HCT116 (cell line): ENCODE results near the gene CD68. TPM values are rescaled to one million over a fixed set of nuclear protein-coding genes. Genes with fewer than 3 reads are reported as not detected.

Experiments used
- ATAC-seq: fragments of 200-7000 bp; cut with Tn5 transposase; 2 replicates; pipeline ENCODE4 v1.9.1; 2020; ENCODE audit warnings: mild to moderate bottlenecking, moderate library complexity
- BruUV-seq: library from RNA; stranded (reverse); fragments of 400-500 nt; replicated peaks from 2 replicates; lab custom pipeline; 2021; lab: Mats Ljungman, UMichigan
- CTCF ChIA-PET: fragments of 300-600 bp; sonication (Branson Sonifier 250); formaldehyde crosslinking; loops from one replicate; lab custom pipeline; 2021; ENCODE audit warnings: antibody characterized with exemption; lab: Charles Lee
- POLR2A ChIA-PET: fragments of 300-600, 350-600 bp; sonication (Branson Sonifier 250); formaldehyde crosslinking; loops from one replicate; lab custom pipeline; 2021; ENCODE audit warnings: antibody characterized with exemption; lab: Charles Lee
- RAD21 ChIA-PET, 2 experiments: fragments of 300-600 bp; sonication (Branson Sonifier 250); formaldehyde crosslinking; loops; one replicate each; lab custom pipeline; 2023; ENCODE audit warnings: low total read pairs in 2 of 2; ENCODE audit not compliant: uncharacterized antibody in 2 of 2, unreplicated experiment in 2 of 2, low non-redundant PET in 1 of 2; lab: Charles Lee
- DNase-seq: peaks from one replicate; pipeline ENCODE4 v3.0.0-alpha.2; 2010; ENCODE audit warnings: low read depth, low spot score
- H2AFZ ChIP-seq: fragments of 200-600 bp; shearing (Covaris generic), sonication (generic); 2 replicates; pipeline ENCODE4 v1.6.1; 2017; ENCODE audit warnings: low read depth, mixed run types, mixed read lengths, antibody characterized with exemption, low read length; ENCODE audit not compliant: poor library complexity, severe bottlenecking
- H3K27ac ChIP-seq: 2 replicates; pipeline ENCODE4 v1.5.1; 2012; ENCODE audit warnings: low read depth, low read length
- H3K27me3 ChIP-seq: fragments of 200-600 bp; sonication (generic); 2 replicates; pipeline ENCODE4 v1.6.1; 2016; ENCODE audit warnings: mixed run types, low read length, mixed read lengths; ENCODE audit not compliant: insufficient read depth
- H3K36me3 ChIP-seq, 2 experiments: fragments of 200-500 bp in 1 of 2; fragments of 200-600 bp in 1 of 2; sonication (Bioruptor generic) in 1 of 2; sonication (generic) in 1 of 2; 2 replicates each; pipeline versions ENCODE4 v1.5.1 to v1.6.1; 2014 to 2016; ENCODE audit warnings: low read length in 2 of 2, inconsistent platforms in 1 of 2, mixed read lengths in 1 of 2, mixed run types in 1 of 2; ENCODE audit not compliant: insufficient read depth in 2 of 2, control insufficient read depth in 1 of 2
- H3K4me1 ChIP-seq, 2 experiments: fragments of 200-600 bp in 1 of 2; sonication (generic) in 1 of 2; 2 replicates each; pipeline versions ENCODE4 v1.5.1 to v1.6.1; 2012 to 2017; ENCODE audit warnings: low read length in 2 of 2, inconsistent platforms in 1 of 2, mild to moderate bottlenecking in 1 of 2, mixed read lengths in 1 of 2, mixed run types in 1 of 2, moderate library complexity in 1 of 2; ENCODE audit not compliant: insufficient read depth in 2 of 2, control insufficient read depth in 1 of 2
- H3K4me2 ChIP-seq: fragments of 200-600 bp; sonication (generic); 2 replicates; pipeline ENCODE4 v1.6.1; 2017; ENCODE audit warnings: mixed run types, low read length, mixed read lengths
- H3K4me3 ChIP-seq, 2 experiments: fragments of 200-600 bp in 1 of 2; sonication (generic) in 1 of 2; replicated peaks in 1 of 2; 2 replicates each; pipeline ENCODE4 v1.5.1; 2011 to 2016; ENCODE audit warnings: low read length in 2 of 2, control low read depth in 1 of 2, low read depth in 1 of 2, mild to moderate bottlenecking in 1 of 2, mixed read lengths in 1 of 2, mixed run types in 1 of 2
- H3K79me2 ChIP-seq: fragments of 200-600 bp; sonication (generic); 2 replicates; pipeline ENCODE4 v1.6.1; 2017; ENCODE audit warnings: mild to moderate bottlenecking, mixed run types, low read length, moderate library complexity, mixed read lengths; ENCODE audit not compliant: insufficient read depth
- H3K9ac ChIP-seq: fragments of 200-600 bp; sonication (generic); 2 replicates; pipeline ENCODE4 v1.6.1; 2016; ENCODE audit warnings: low read length, mixed read lengths
- H3K9me2 ChIP-seq: fragments of 200-600 bp; sonication (generic), shearing (Covaris generic); 2 replicates; pipeline ENCODE4 v1.6.1; 2017; ENCODE audit warnings: mixed run types, mild to moderate bottlenecking, moderate library complexity; ENCODE audit not compliant: insufficient read depth
- H3K9me3 ChIP-seq, 2 experiments: fragments of 200-500 bp in 1 of 2; fragments of 200-600 bp in 1 of 2; sonication (Bioruptor generic) in 1 of 2; sonication (generic) in 1 of 2; 2 replicates each; pipeline ENCODE4 v1.6.1; 2014 to 2017; ENCODE audit warnings: low read length in 2 of 2, mixed read lengths in 2 of 2, inconsistent platforms in 1 of 2, low read depth in 1 of 2, mild to moderate bottlenecking in 1 of 2, mixed run types in 1 of 2, moderate library complexity in 1 of 2; ENCODE audit not compliant: control insufficient read depth in 1 of 2, insufficient read depth in 1 of 2
- H4K20me1 ChIP-seq: fragments of 200-600 bp; sonication (generic), shearing (Covaris generic); 2 replicates; pipeline ENCODE4 v1.6.1; 2017; ENCODE audit warnings: mixed run types, mild to moderate bottlenecking, moderate library complexity; ENCODE audit not compliant: insufficient read depth
- ATF3 ChIP-seq: IDR thresholded peaks from 2 replicates; pipeline ENCODE4 v1.6.1; 2012
- CBX3 ChIP-seq: IDR thresholded peaks from 2 replicates; pipeline ENCODE4 v1.6.1; 2012; ENCODE audit warnings: low read depth
- CEBPB ChIP-seq: IDR thresholded peaks from 2 replicates; pipeline ENCODE4 v1.6.1; 2012; ENCODE audit warnings: low read depth
- CTCF ChIP-seq, 3 experiments: fragments of 200-600 bp in 1 of 3; sonication (generic) in 1 of 3; IDR thresholded peaks in 2 of 3; conservative IDR thresholded peaks in 1 of 3; 2 replicates each; pipeline ENCODE4 v1.5.1; 2012 to 2017; ENCODE audit warnings: low read depth in 2 of 3, low read length in 2 of 3, antibody characterized with exemption in 1 of 3, borderline replicate concordance in 1 of 3, control low read depth in 1 of 3, mild to moderate bottlenecking in 1 of 3, mixed read lengths in 1 of 3, mixed run types in 1 of 3, moderate library complexity in 1 of 3; ENCODE audit not compliant: insufficient read depth in 1 of 3
- EGR1 ChIP-seq: IDR thresholded peaks from 2 replicates; pipeline ENCODE4 v1.6.1; 2012; ENCODE audit warnings: low read depth
- ELF1 ChIP-seq: IDR thresholded peaks from 2 replicates; pipeline ENCODE4 v1.6.1; 2012; ENCODE audit warnings: low read depth, borderline replicate concordance
- EZH2 ChIP-seq: fragments of 200-600 bp; sonication (generic); IDR thresholded peaks from 2 replicates; pipeline ENCODE4 v1.6.1; 2017; ENCODE audit warnings: antibody characterized with exemption, mixed run types
- EZH2phosphoT487 ChIP-seq: fragments of 200-600 bp; IDR thresholded peaks from 2 replicates; pipeline ENCODE4 v1.6.1; 2018; ENCODE audit warnings: antibody characterized with exemption, borderline replicate concordance
- FOSL1 ChIP-seq: IDR thresholded peaks from 2 replicates; pipeline ENCODE4 v1.6.1; 2012; ENCODE audit warnings: low read depth
- JUND ChIP-seq: IDR thresholded peaks from 2 replicates; pipeline ENCODE4 v1.6.1; 2012
- MAX ChIP-seq: IDR thresholded peaks from 2 replicates; pipeline ENCODE4 v1.6.1; 2012
- POLR2A ChIP-seq: IDR thresholded peaks from 2 replicates; pipeline ENCODE4 v1.7.0; 2011; ENCODE audit warnings: borderline replicate concordance; ENCODE audit not compliant: insufficient read depth, insufficient read length; ENCODE audit errors: extremely low read depth
- POLR2AphosphoS5 ChIP-seq: IDR thresholded peaks from 2 replicates; pipeline ENCODE4 v1.6.1; 2011; ENCODE audit warnings: mild to moderate bottlenecking, low read depth, low read length, moderate library complexity
- RAD21 ChIP-seq: IDR thresholded peaks from 2 replicates; pipeline ENCODE4 v1.6.1; 2012; ENCODE audit warnings: low read depth, mild to moderate bottlenecking
- SIN3A ChIP-seq: IDR thresholded peaks from 2 replicates; pipeline ENCODE4 v1.6.1; 2012; ENCODE audit warnings: low read depth
- SP1 ChIP-seq: IDR thresholded peaks from 2 replicates; pipeline ENCODE4 v1.6.1; 2012; ENCODE audit warnings: low read depth
- TCF7L2 ChIP-seq: IDR thresholded peaks from 2 replicates; pipeline ENCODE4 v1.7.0; 2011; ENCODE audit warnings: borderline replicate concordance, inconsistent platforms; ENCODE audit not compliant: insufficient read depth, insufficient read length; ENCODE audit errors: extremely low read depth
- YY1 ChIP-seq: IDR thresholded peaks from 2 replicates; pipeline ENCODE4 v1.6.1; 2011; ENCODE audit warnings: low read length, low read depth, moderate library complexity, mild to moderate bottlenecking; ENCODE audit not compliant: insufficient replicate concordance; ENCODE audit errors: extremely low read depth
- ZFX ChIP-seq: fragments of 450-650 bp; IDR thresholded peaks from 2 replicates; pipeline ENCODE4 v1.6.1; 2017
- intact Hi-C: fragments of 100-400 bp; cut with micrococcal nuclease; formaldehyde crosslinking; loops from 2 replicates; pipeline ENCODE4 v1.10.0; 2022
- total RNA-seq: library from RNA; stranded (reverse); gene quantifications from one replicate; pipeline ENCODE4 v1.2.1, GENCODE V29; 2021; ENCODE audit not compliant: unreplicated experiment
- TF ChIP-seq, protein P1 (sequence below): IDR thresholded peaks from 2 replicates; pipeline ENCODE4 v1.6.1; 2012; ENCODE audit warnings: low read depth
- TF ChIP-seq, protein P2 (sequence below): IDR thresholded peaks from 2 replicates; pipeline ENCODE4 v1.6.1; 2011; ENCODE audit warnings: mild to moderate bottlenecking, low read length, moderate library complexity; ENCODE audit not compliant: insufficient replicate concordance; ENCODE audit errors: extremely low read depth

Gene CD68
- total RNA-seq, 1 experiment from 2014 or later: 7.0 TPM

DNA sequence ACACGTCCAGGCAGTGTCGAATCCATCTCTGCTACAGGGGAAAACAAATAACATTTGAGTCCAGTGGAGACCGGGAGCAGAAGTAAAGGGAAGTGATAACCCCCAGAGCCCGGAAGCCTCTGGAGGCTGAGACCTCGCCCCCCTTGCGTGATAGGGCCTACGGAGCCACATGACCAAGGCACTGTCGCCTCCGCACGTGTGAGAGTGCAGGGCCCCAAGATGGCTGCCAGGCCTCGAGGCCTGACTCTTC, 7.2 kb upstream of the CD68 start:
- Histone ChIP-seq H3K9me3 (no peaks in the 10 kb centered on the region), H3K4me3 (peak overlapping the region; percentile 48 to 62), H3K9ac (peak overlapping the region; percentile 70), H4K20me1 (peaks cover 27% of the 10 kb centered on the region; the same call in 1 of the 2 replicates), H3K9me2 (no peaks in the 10 kb centered on the region), H3K79me2 (peaks cover 67% of the 10 kb centered on the region), H3K27ac (peak overlapping the region; percentile 83), H2AFZ (no peak overlapping the region), H3K27me3 (no peaks in the 10 kb centered on the region), H3K4me2 (peak overlapping the region; percentile 87), H3K36me3 (peaks cover 35 to 70% of the 10 kb centered on the region in 2 experiments), H3K4me1 (peaks cover 5 to 53% of the 10 kb centered on the region in 2 experiments; a peak in 3 of 4 replicates)
- intact Hi-C loops: no loop called here
- ATAC-seq: no peak
- DNase-seq: no peak
- ChIA-PET CTCF (interaction anchor here (1.1 kb wide), 1 partner anchor 12 kb away, joined by 3 read pairs; the partner anchor contains the start of gene MPDU1), RAD21 (interaction anchor here in 1 of 2 experiments (1.1 kb wide), 1 partner anchor 12 kb away, joined by 3 read pairs; no protein-coding TSS in a partner anchor), POLR2A (interaction anchor here (1.1 to 2.6 kb wide), 3 partner anchors 11 to 115 kb away, joined by 4 to 13 read pairs (median 4); partner anchors contain the start of genes MPDU1, TP53 and WRAP53)
- no TSS peak for BruUV-seq
- peak; percentile 100 for TF ChIP-seq MAX
- TF ChIP-seq POLR2AphosphoS5: no peak
- no peak for TF ChIP-seq ZFX
- TF ChIP-seq RAD21: no peak
- no peak for TF ChIP-seq SP1
- no peak for TF ChIP-seq EZH2
- peak; percentile 89; the same call in 1 of the 2 replicates for TF ChIP-seq ELF1
- no peak for TF ChIP-seq CEBPB
- TF ChIP-seq FOSL1: no peak
- TF ChIP-seq YY1: peak; percentile 96
- TF ChIP-seq EZH2phosphoT487: no peak
- TF ChIP-seq EGR1: peak; percentile 74
- TF ChIP-seq POLR2A: no peak
- TF ChIP-seq JUND: no peak
- no peak for TF ChIP-seq ATF3
- no peak for TF ChIP-seq CTCF (IDR thresholded peaks at IDR 0.05 in 2 of 3, conservative IDR thresholded peaks at IDR 0.05 in 1 of 3; ENCODE audit: borderline replicate concordance in 1 of 3, insufficient read depth in 1 of 3, low read depth in 2 of 3, low read length in 2 of 3)
- 0 out of 2 replicates have a peak, but pooled peaks have one; percentile 70 for TF ChIP-seq CBX3
- peak; percentile 94 for TF ChIP-seq SIN3A
- TF ChIP-seq, protein P1, sequence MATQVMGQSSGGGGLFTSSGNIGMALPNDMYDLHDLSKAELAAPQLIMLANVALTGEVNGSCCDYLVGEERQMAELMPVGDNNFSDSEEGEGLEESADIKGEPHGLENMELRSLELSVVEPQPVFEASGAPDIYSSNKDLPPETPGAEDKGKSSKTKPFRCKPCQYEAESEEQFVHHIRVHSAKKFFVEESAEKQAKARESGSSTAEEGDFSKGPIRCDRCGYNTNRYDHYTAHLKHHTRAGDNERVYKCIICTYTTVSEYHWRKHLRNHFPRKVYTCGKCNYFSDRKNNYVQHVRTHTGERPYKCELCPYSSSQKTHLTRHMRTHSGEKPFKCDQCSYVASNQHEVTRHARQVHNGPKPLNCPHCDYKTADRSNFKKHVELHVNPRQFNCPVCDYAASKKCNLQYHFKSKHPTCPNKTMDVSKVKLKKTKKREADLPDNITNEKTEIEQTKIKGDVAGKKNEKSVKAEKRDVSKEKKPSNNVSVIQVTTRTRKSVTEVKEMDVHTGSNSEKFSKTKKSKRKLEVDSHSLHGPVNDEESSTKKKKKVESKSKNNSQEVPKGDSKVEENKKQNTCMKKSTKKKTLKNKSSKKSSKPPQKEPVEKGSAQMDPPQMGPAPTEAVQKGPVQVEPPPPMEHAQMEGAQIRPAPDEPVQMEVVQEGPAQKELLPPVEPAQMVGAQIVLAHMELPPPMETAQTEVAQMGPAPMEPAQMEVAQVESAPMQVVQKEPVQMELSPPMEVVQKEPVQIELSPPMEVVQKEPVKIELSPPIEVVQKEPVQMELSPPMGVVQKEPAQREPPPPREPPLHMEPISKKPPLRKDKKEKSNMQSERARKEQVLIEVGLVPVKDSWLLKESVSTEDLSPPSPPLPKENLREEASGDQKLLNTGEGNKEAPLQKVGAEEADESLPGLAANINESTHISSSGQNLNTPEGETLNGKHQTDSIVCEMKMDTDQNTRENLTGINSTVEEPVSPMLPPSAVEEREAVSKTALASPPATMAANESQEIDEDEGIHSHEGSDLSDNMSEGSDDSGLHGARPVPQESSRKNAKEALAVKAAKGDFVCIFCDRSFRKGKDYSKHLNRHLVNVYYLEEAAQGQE: no peak
- TF ChIP-seq, protein P2, sequence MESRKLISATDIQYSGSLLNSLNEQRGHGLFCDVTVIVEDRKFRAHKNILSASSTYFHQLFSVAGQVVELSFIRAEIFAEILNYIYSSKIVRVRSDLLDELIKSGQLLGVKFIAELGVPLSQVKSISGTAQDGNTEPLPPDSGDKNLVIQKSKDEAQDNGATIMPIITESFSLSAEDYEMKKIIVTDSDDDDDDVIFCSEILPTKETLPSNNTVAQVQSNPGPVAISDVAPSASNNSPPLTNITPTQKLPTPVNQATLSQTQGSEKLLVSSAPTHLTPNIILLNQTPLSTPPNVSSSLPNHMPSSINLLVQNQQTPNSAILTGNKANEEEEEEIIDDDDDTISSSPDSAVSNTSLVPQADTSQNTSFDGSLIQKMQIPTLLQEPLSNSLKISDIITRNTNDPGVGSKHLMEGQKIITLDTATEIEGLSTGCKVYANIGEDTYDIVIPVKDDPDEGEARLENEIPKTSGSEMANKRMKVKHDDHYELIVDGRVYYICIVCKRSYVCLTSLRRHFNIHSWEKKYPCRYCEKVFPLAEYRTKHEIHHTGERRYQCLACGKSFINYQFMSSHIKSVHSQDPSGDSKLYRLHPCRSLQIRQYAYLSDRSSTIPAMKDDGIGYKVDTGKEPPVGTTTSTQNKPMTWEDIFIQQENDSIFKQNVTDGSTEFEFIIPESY: no peak
- no peak for TF ChIP-seq TCF7L2
